Activated CD4-positive, alpha-beta memory T cell treated with anti-CD3 and anti-CD28 coated beads for 36 hours (primary cell): ENCODE results near the gene ZFC3H1. TPM values are rescaled to one million over a fixed set of nuclear protein-coding genes. Genes with fewer than 3 reads are reported as not detected.
"Not testable (repeated sequence)": the region's sequence is repeated elsewhere in the genome, so short reads cannot be mapped to it uniquely, and the experiment has no call there.

ENCODE experiments used
- CTCF ChIA-PET: fragments of 350-600 bp; sonication (Branson Sonifier 250); formaldehyde crosslinking; loops from one replicate; lab custom pipeline; 2021; ENCODE audit warnings: antibody characterized with exemption, inconsistent platforms; lab: Charles Lee
- POLR2A ChIA-PET: fragments of 350-600 bp; sonication (Branson Sonifier 250); formaldehyde crosslinking; loops from one replicate; lab custom pipeline; 2021; ENCODE audit warnings: antibody characterized with exemption; lab: Charles Lee
- DNase-seq: peaks from one replicate; pipeline ENCODE4 v3.0.0-alpha.2; 2020
- H3K27ac Mint-ChIP-seq: one replicate; pipeline ENCODE4 v1.8.0; 2021; ENCODE audit warnings: mixed read lengths
- H3K27me3 Mint-ChIP-seq: one replicate; pipeline ENCODE4 v1.8.0; 2021; ENCODE audit warnings: mixed read lengths
- H3K36me3 Mint-ChIP-seq: one replicate; pipeline ENCODE4 v1.8.0; 2021; ENCODE audit warnings: mixed read lengths
- H3K4me1 Mint-ChIP-seq: one replicate; pipeline ENCODE4 v1.8.0; 2021; ENCODE audit warnings: low read depth, mixed read lengths
- H3K4me3 Mint-ChIP-seq: one replicate; pipeline ENCODE4 v1.8.0; 2021; ENCODE audit warnings: mild to moderate bottlenecking, mixed read lengths
- H3K9me3 Mint-ChIP-seq: one replicate; pipeline ENCODE4 v1.8.0; 2021; ENCODE audit warnings: mixed read lengths
- intact Hi-C: fragments of 100-400 bp; cut with micrococcal nuclease; formaldehyde crosslinking; loops from one replicate; pipeline ENCODE4 v1.15.1; 2023
- total RNA-seq, 2 experiments: library from RNA; stranded (reverse); gene quantifications; one replicate each; pipeline ENCODE4 v1.2.3, GENCODE V29; 2021

ZFC3H1 gene
- total RNA-seq, 2 experiments from 2014 or later: 55.9 to 64.9 TPM

DNA sequence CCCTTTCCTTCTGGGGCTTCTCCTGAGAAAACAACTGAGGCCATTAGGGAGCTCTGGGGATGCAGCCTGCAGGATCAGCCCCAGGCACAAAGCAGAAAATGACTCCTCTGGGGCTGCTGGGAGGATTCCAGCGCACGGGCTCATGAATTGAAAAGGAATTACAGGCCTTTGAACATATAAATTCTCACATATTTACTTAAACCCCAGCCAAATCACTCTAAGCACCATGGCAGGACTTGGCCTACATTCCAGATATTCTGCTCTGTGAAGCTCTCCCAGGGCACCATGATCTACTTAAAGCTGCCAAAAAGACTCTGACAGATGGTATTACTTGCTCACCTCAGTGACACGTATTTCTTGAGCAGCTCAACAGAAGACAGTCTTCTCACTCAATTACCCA lies 87.2 kb downstream of the ZFC3H1 start:
- ChIA-PET POLR2A (no interaction called here), CTCF (no interaction called here)
- Mint-ChIP-seq H3K27me3 (peaks cover 4% of the 10 kb centered on the region), H3K36me3 (no peaks in the 10 kb centered on the region), H3K4me3 (no peak overlapping the region), H3K9me3 (no peaks in the 10 kb centered on the region), H3K4me1 (no peaks in the 10 kb centered on the region), H3K27ac (no peak overlapping the region)
- intact Hi-C loops: no loop called here
- no peak for DNase-seq

DNA sequence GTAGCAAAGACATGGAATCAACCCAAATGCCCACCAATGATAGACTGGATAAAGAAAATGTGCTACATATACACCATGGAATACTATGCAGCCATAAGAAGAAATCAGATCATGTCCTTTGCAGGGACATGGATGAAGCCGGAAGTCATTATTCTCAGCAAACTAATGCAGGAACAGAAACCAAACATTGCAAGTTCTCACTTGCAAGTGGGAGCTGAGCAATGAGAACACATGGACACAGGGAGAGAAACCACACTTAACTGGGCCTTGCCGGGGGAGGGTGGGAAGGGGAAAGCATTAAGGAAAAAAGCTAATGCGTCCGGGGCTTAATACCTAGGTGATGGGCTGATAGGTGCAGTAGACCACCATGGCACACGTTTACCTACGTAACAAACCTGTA lies 93.8 kb downstream of the ZFC3H1 start:
- intact Hi-C loops, POLR2A ChIA-PET, H3K36me3 Mint-ChIP-seq, H3K9me3 Mint-ChIP-seq, CTCF ChIA-PET, H3K4me1 Mint-ChIP-seq, H3K4me3 Mint-ChIP-seq, DNase-seq, H3K27ac Mint-ChIP-seq: not testable (repeated sequence)
- peaks cover 19% of the 10 kb centered on the region for H3K27me3 Mint-ChIP-seq

DNA sequence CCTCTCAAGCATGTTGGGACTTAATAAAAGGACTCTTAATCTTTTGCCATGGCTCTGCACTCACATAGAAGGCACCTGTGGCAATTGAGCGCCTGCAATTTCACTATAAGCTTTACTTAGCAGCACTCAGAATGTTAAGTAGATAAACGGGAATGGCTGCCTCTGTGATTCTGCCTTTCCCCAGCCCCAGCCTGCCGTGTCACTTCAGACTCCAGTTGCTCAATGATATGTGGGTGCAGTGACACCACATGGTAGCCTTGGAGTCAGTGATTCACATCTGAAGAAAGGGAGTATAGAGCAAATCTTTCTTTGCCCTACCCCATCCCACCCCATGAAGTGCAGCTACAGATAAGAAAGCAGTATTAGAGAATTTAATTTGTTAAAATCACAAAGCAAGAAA lies 96.1 kb downstream of the ZFC3H1 start:
- H3K27me3 Mint-ChIP-seq: peaks cover 15% of the 10 kb centered on the region

DNA sequence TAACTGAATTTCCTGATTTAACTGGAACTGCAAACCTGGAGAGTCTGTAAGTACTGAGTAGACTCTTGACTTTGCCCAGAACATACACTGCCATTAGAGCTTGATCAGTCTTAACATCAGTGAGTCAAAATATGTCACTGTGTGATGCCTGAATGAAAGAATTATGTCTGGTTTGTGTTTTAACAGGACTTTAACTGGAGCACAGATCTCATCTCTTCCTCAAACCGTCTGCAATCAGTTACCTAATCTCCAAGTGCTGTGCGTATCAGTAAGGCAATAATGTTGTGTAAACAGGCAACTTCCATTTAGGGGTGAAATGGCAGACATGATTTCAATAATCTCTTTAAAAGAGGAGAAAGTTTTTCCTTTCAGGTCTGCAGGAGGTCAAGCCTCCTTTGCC lies 97.0 kb downstream of the ZFC3H1 start:
- Mint-ChIP-seq H3K36me3 (no peaks in the 10 kb centered on the region), H3K4me3 (no peak overlapping the region), H3K9me3 (no peaks in the 10 kb centered on the region), H3K27ac (no peak overlapping the region), H3K27me3 (peaks cover 15% of the 10 kb centered on the region), H3K4me1 (no peaks in the 10 kb centered on the region)
- intact Hi-C loops: no loop called here
- ChIA-PET POLR2A (no interaction called here), CTCF (no interaction called here)
- DNase-seq: no peak

More for the DNA sequence above, 96.1 kb downstream of the ZFC3H1 start:
- ChIA-PET CTCF (interaction anchor here (1.6 kb wide), 1 partner anchor 180 kb away, joined by 4 read pairs; no protein-coding TSS in a partner anchor), POLR2A (no interaction called here)
- intact Hi-C loops: no loop called here
- no peaks in the 10 kb centered on the region for H3K4me1 Mint-ChIP-seq
- no peak overlapping the region for H3K4me3 Mint-ChIP-seq
- no peaks in the 10 kb centered on the region for H3K36me3 Mint-ChIP-seq
- no peak for DNase-seq
- no peak overlapping the region for H3K27ac Mint-ChIP-seq
- no peaks in the 10 kb centered on the region for H3K9me3 Mint-ChIP-seq

DNA sequence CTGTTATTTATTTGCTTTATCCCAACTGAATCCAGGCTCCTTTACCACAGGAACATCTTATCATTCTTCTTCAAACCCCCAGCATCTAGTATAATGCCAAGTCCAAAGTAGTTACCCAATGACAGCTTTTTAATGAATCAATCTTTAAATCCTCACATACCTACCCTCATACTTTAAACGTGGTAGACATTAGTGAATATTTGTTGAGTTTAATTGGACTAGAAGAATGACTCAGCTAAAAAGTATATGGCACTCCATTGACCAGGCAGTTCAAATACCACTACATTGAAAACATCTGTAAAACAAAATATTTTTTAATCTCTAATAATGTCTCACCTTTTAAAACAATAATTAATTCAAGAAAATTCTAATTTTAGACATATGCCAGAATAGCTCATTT lies 98.1 kb downstream of the ZFC3H1 start:
- intact Hi-C loops: no loop called here
- POLR2A ChIA-PET: no interaction called here
- Mint-ChIP-seq H3K4me3 (no peak overlapping the region), H3K36me3 (no peaks in the 10 kb centered on the region), H3K9me3 (no peaks in the 10 kb centered on the region), H3K4me1 (no peaks in the 10 kb centered on the region), H3K27ac (no peak overlapping the region), H3K27me3 (peaks cover 15% of the 10 kb centered on the region)
- CTCF ChIA-PET: no interaction called here
- DNase-seq: no peak

DNA sequence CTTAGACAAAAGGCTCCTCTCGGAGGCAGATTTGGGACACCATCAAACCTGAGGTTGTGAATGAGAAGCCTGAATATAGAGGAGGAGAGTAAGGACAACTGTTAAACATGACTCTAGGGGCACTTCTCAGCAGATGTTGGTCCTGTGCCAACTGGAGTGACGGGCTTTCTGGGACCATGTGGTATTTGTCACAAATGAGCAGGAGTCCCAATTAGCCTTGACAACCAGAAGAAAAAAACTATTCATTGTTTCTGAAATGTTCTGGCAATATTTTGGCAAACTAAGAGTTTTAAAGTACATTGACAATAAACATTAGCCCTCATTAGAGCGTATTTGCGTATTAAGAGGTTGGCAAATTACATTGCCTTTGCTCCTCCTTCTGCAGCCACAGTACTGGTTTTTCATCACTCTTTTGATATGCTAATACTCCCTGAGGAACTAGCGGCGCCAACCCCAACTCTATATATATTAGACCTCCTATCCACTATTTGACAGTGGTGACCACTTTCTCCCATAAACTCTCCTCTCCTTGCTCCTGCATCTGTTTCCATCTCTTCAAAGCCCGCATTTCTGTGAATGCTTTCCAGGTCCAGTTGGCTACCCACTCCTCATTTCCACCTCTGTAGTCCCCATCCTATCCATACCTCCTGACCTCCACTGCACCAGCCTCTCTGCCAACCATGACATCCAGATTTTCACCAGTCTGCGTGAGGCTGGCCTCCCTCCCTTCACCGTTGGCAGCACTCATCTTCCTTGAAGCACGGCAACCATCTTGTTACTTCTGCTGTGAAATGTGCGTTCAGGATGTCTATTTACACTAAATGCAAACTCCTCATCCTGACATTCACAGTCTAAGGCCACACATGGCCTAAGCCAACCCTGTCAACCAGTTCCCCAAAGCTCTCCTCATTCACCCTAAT lies 100.7 kb downstream of the ZFC3H1 start:
- ChIA-PET POLR2A (no interaction called here), CTCF (no interaction called here)
- no peak overlapping the region for H3K4me3 Mint-ChIP-seq
- peaks cover 6% of the 10 kb centered on the region for H3K27me3 Mint-ChIP-seq
- H3K36me3 Mint-ChIP-seq: no peaks in the 10 kb centered on the region
- no peak overlapping the region for H3K27ac Mint-ChIP-seq
- no peak for DNase-seq
- intact Hi-C loops: no loop called here
- H3K9me3 Mint-ChIP-seq: no peaks in the 10 kb centered on the region
- H3K4me1 Mint-ChIP-seq: no peaks in the 10 kb centered on the region

Other genes starting within 250 kb of the ZFC3H1 start
- not detected for gene LGR5, start 224.1 kb downstream of the ZFC3H1 start, total RNA-seq
- 1 to 10 TPM; 9.4 to 9.5 TPM for gene THAP2, start 453 bp upstream of the ZFC3H1 start, total RNA-seq
- 10 to 100 TPM; 10.8 to 11.7 TPM for gene TMEM19, start 22.2 kb upstream of the ZFC3H1 start, total RNA-seq
- 10 to 100 TPM; 72.7 to 76.8 TPM for gene RAB21, start 91.0 kb upstream of the ZFC3H1 start, total RNA-seq
- 10 to 100 TPM; 54.9 to 57.6 TPM for gene TBC1D15, start 175.9 kb upstream of the ZFC3H1 start, total RNA-seq